ENCODE results near the gene TIMM44. TPM values are rescaled to one million over a fixed set of nuclear protein-coding genes. Genes with fewer than 3 reads are reported as not detected.
"Not testable (repeated sequence)": the region's sequence is repeated elsewhere in the genome, so short reads cannot be mapped to it uniquely, and the experiment has no call there.

The TIMM44 gene
- total RNA-seq, 2 donors from 2014 or later = 49.8 to 81.5 TPM

GRCh38 chr19:7968008-7968795, 24.7 kb upstream of the TIMM44 start:
- no peaks in the 10 kb centered on the region for H3K4me1 Mint-ChIP-seq
- H3K27ac Mint-ChIP-seq = no peak overlapping the region
- H3K27me3 Mint-ChIP-seq = no peaks in the 10 kb centered on the region
- no peak for ATAC-seq (replicated peaks)
- H3K4me3 Mint-ChIP-seq = no peak overlapping the region
- H3K36me3 Mint-ChIP-seq (ENCODE audit: low read depth) = peaks cover 64% of the 10 kb centered on the region
- H3K9me3 Mint-ChIP-seq = no peaks in the 10 kb centered on the region

GRCh38 chr19:7965921-7966665, 22.6 kb upstream of the TIMM44 start:
- H3K27me3 Mint-ChIP-seq = no peaks in the 10 kb centered on the region
- H3K27ac Mint-ChIP-seq = no peak overlapping the region

GRCh38 chr19:7965259-7965841, 21.9 kb upstream of the TIMM44 start:
- Mint-ChIP-seq H3K4me3 (no peak overlapping the region), H3K4me1 (no peaks in the 10 kb centered on the region), H3K36me3 (ENCODE audit: low read depth) (peaks cover 73% of the 10 kb centered on the region), H3K27ac (peak overlapping the region; percentile 17), H3K9me3 (no peaks in the 10 kb centered on the region), H3K27me3 (no peaks in the 10 kb centered on the region)
- ATAC-seq (replicated peaks) = no peak

More at GRCh38 chr19:7965921-7966665, 22.6 kb upstream of the TIMM44 start:
- Mint-ChIP-seq H3K36me3 (ENCODE audit: low read depth) (peaks cover 75% of the 10 kb centered on the region), H3K9me3 (no peaks in the 10 kb centered on the region), H3K4me1 (no peaks in the 10 kb centered on the region), H3K4me3 (no peak overlapping the region)
- ATAC-seq (replicated peaks) = no peak

GRCh38 chr19:7963566-7963965, 20.1 kb upstream of the TIMM44 start:
- H3K4me1 Mint-ChIP-seq = no peaks in the 10 kb centered on the region
- peaks cover 71% of the 10 kb centered on the region for H3K36me3 Mint-ChIP-seq (ENCODE audit: low read depth)
- H3K4me3 Mint-ChIP-seq = no peak overlapping the region
- H3K27me3 Mint-ChIP-seq = no peaks in the 10 kb centered on the region
- H3K27ac Mint-ChIP-seq = no peak overlapping the region
- H3K9me3 Mint-ChIP-seq = no peaks in the 10 kb centered on the region
- no peak for ATAC-seq (replicated peaks)

GRCh38 chr19:7962644-7963268, 19.3 kb upstream of the TIMM44 start:
- Mint-ChIP-seq H3K4me1 (no peaks in the 10 kb centered on the region), H3K9me3 (no peaks in the 10 kb centered on the region), H3K36me3 (ENCODE audit: low read depth) (peaks cover 63% of the 10 kb centered on the region), H3K4me3 (no peak overlapping the region), H3K27me3 (no peaks in the 10 kb centered on the region), H3K27ac (no peak overlapping the region)
- no peak for ATAC-seq (replicated peaks)

- no peaks in the 10 kb centered on the region for H3K27me3 Mint-ChIP-seq
- H3K4me1 Mint-ChIP-seq = no peaks in the 10 kb centered on the region
- H3K36me3 Mint-ChIP-seq (ENCODE audit: low read depth) = peaks cover 60% of the 10 kb centered on the region
- no peak for ATAC-seq (replicated peaks)
- H3K27ac Mint-ChIP-seq = peak overlapping the region; percentile 48
- no peak overlapping the region for H3K4me3 Mint-ChIP-seq
- no peaks in the 10 kb centered on the region for H3K9me3 Mint-ChIP-seq
Observed at GRCh38 chr19:7961920-7962626, 18.6 kb upstream of the TIMM44 start.

GRCh38 chr19:7961082-7961481, 17.6 kb upstream of the TIMM44 start:
- peaks cover 53% of the 10 kb centered on the region for H3K36me3 Mint-ChIP-seq (ENCODE audit: low read depth)
- not testable (repeated sequence) for H3K4me3 Mint-ChIP-seq; H3K9me3 Mint-ChIP-seq; ATAC-seq (replicated peaks); H3K27me3 Mint-ChIP-seq; H3K27ac Mint-ChIP-seq; H3K4me1 Mint-ChIP-seq

GRCh38 chr19:7959211-7959610, 15.7 kb upstream of the TIMM44 start:
- H3K36me3 Mint-ChIP-seq (ENCODE audit: low read depth) = peaks cover 39% of the 10 kb centered on the region
- H3K4me3 Mint-ChIP-seq = no peak overlapping the region
- no peaks in the 10 kb centered on the region for H3K27me3 Mint-ChIP-seq
- no peak overlapping the region for H3K27ac Mint-ChIP-seq
- no peak for ATAC-seq (replicated peaks)
- H3K9me3 Mint-ChIP-seq = no peaks in the 10 kb centered on the region
- no peaks in the 10 kb centered on the region for H3K4me1 Mint-ChIP-seq

- no peak for ATAC-seq (replicated peaks)
- peaks cover 13% of the 10 kb centered on the region for H3K36me3 Mint-ChIP-seq (ENCODE audit: low read depth)
- H3K4me1 Mint-ChIP-seq = no peaks in the 10 kb centered on the region
- H3K27ac Mint-ChIP-seq = no peak overlapping the region
- no peaks in the 10 kb centered on the region for H3K27me3 Mint-ChIP-seq
- H3K4me3 Mint-ChIP-seq = no peak overlapping the region
- no peaks in the 10 kb centered on the region for H3K9me3 Mint-ChIP-seq
Observed at GRCh38 chr19:7955696-7956095, 12.2 kb upstream of the TIMM44 start.

GRCh38 chr19:7953576-7953975, 10.1 kb upstream of the TIMM44 start:
- H3K4me3 Mint-ChIP-seq = no peak overlapping the region
- H3K27me3 Mint-ChIP-seq = no peaks in the 10 kb centered on the region

GRCh38 chr19:7953060-7953459, 9.6 kb upstream of the TIMM44 start:
- Mint-ChIP-seq H3K36me3 (ENCODE audit: low read depth) (peaks cover 6% of the 10 kb centered on the region), H3K4me3 (no peak overlapping the region), H3K27me3 (no peaks in the 10 kb centered on the region), H3K9me3 (no peaks in the 10 kb centered on the region), H3K4me1 (no peaks in the 10 kb centered on the region), H3K27ac (no peak overlapping the region)
- ATAC-seq (replicated peaks) = no peak

More at GRCh38 chr19:7953576-7953975, 10.1 kb upstream of the TIMM44 start:
- Mint-ChIP-seq H3K9me3 (no peaks in the 10 kb centered on the region), H3K4me1 (no peaks in the 10 kb centered on the region), H3K36me3 (ENCODE audit: low read depth) (peaks cover 6% of the 10 kb centered on the region), H3K27ac (no peak overlapping the region)
- ATAC-seq (replicated peaks) = no peak

- no peak overlapping the region for H3K27ac Mint-ChIP-seq
- no peak overlapping the region for H3K4me3 Mint-ChIP-seq
- no peaks in the 10 kb centered on the region for H3K9me3 Mint-ChIP-seq
- peaks cover 10% of the 10 kb centered on the region for H3K36me3 Mint-ChIP-seq (ENCODE audit: low read depth)
- no peaks in the 10 kb centered on the region for H3K27me3 Mint-ChIP-seq
- peaks cover 9% of the 10 kb centered on the region for H3K4me1 Mint-ChIP-seq
- ATAC-seq (replicated peaks) = no peak
Observed at GRCh38 chr19:7947939-7948338, 4.5 kb upstream of the TIMM44 start.

- Mint-ChIP-seq H3K4me1 (peaks cover 18% of the 10 kb centered on the region), H3K9me3 (no peaks in the 10 kb centered on the region), H3K36me3 (ENCODE audit: low read depth) (peaks cover 33% of the 10 kb centered on the region), H3K27me3 (no peaks in the 10 kb centered on the region), H3K27ac (peak overlapping the region; percentile 94), H3K4me3 (peak overlapping the region; percentile 98)
- ATAC-seq (replicated peaks) = peak; percentile 57
Observed at GRCh38 chr19:7944177-7944761, 803 bp upstream of the TIMM44 start.

Measured in activated T-helper 17 cell treated with anti-CD3 and anti-CD28 coated beads, Interleukin-2, amount 50 U/mL, for 72 hours (primary cell).